Caco-2 (cell line): ENCODE measurements around the gene HEXA. TPM values are rescaled to one million over a fixed set of nuclear protein-coding genes. Genes with fewer than 3 reads are reported as not detected.

Source experiments
- BruUV-seq: library from RNA; stranded (reverse); fragments of 400-500 nt; replicated peaks from 2 replicates; lab custom pipeline; 2021; lab: Mats Ljungman, UMichigan
- CTCF ChIA-PET: fragments of 300-600 bp; sonication (Branson Sonifier 250); formaldehyde crosslinking; loops from one replicate; lab custom pipeline; 2022; ENCODE audit warnings: antibody characterized with exemption; lab: Charles Lee
- POLR2A ChIA-PET: fragments of 300-600 bp; sonication (Branson Sonifier 250); formaldehyde crosslinking; loops from one replicate; lab custom pipeline; 2022; ENCODE audit warnings: antibody characterized with exemption; lab: Charles Lee
- DNase-seq, 2 experiments: peaks; one replicate each; pipeline versions ENCODE4 v3.0.0 to v3.0.0-alpha.2; 2020 to 2022
- H3K27me3 ChIP-seq: replicated peaks from 2 replicates; pipeline ENCODE4 v1.6.0; 2011; ENCODE audit warnings: low read length; ENCODE audit not compliant: control insufficient read depth, insufficient read depth
- H3K36me3 ChIP-seq: 2 replicates; pipeline ENCODE4 v1.5.1; 2011; ENCODE audit warnings: low read length; ENCODE audit not compliant: control insufficient read depth, insufficient read depth
- H3K4me1 ChIP-seq: fragments of 250-450 bp; sonication (Bioruptor Pico); 2 replicates; pipeline ENCODE4 v1.5.1; 2020; ENCODE audit warnings: mild to moderate bottlenecking
- H3K4me3 ChIP-seq: 2 replicates; pipeline ENCODE4 v1.5.1; 2011; ENCODE audit warnings: low read depth, mild to moderate bottlenecking, control low read depth, low read length
- H3K9me3 ChIP-seq: fragments of 250-450 bp; sonication (Bioruptor Pico); 2 replicates; pipeline ENCODE4 v1.5.1; 2020; ENCODE audit warnings: mild to moderate bottlenecking, moderate library complexity
- H3K27ac Mint-ChIP-seq: one replicate; pipeline ENCODE4 v1.8.0; 2022; ENCODE audit warnings: mixed read lengths; ENCODE audit not compliant: unreplicated experiment
- H3K27me3 Mint-ChIP-seq: one replicate; pipeline ENCODE4 v1.8.0; 2022; ENCODE audit warnings: mixed read lengths; ENCODE audit not compliant: insufficient read depth, unreplicated experiment
- H3K36me3 Mint-ChIP-seq: one replicate; pipeline ENCODE4 v1.8.0; 2022; ENCODE audit warnings: mild to moderate bottlenecking, mixed read lengths; ENCODE audit not compliant: insufficient read depth, unreplicated experiment
- H3K4me1 Mint-ChIP-seq: one replicate; pipeline ENCODE4 v1.8.0; 2022; ENCODE audit warnings: low read depth, mixed read lengths; ENCODE audit not compliant: unreplicated experiment
- H3K4me3 Mint-ChIP-seq: one replicate; pipeline ENCODE4 v1.8.0; 2022; ENCODE audit warnings: mild to moderate bottlenecking, moderate library complexity, mixed read lengths; ENCODE audit not compliant: unreplicated experiment
- H3K9me3 Mint-ChIP-seq: one replicate; pipeline ENCODE4 v1.8.0; 2022; ENCODE audit warnings: mixed read lengths; ENCODE audit not compliant: unreplicated experiment
- intact Hi-C: fragments of 100-400 bp; cut with micrococcal nuclease; formaldehyde crosslinking; loops from one replicate; pipeline ENCODE4 v1.10.0; 2022; ENCODE audit not compliant: unreplicated experiment
- total RNA-seq: library from RNA; stranded (reverse); gene quantifications from 2 replicates; pipeline ENCODE4 v1.2.3, GENCODE V29; 2022
- TF ChIP-seq, protein P1 (sequence below), 2 experiments: fragments of 200-600 bp in 1 of 2; IDR thresholded peaks; 1 replicate in 1 of 2; 2 replicates in 1 of 2; pipeline versions ENCODE4 v1.5.1 to v1.8.0; 2011 to 2022; ENCODE audit warnings: antibody characterized with exemption in 1 of 2, control low read depth in 1 of 2, inconsistent platforms in 1 of 2, low read depth in 1 of 2, low read length in 1 of 2, mild to moderate bottlenecking in 1 of 2, moderate library complexity in 1 of 2; ENCODE audit not compliant: insufficient read depth in 1 of 2, severe bottlenecking in 1 of 2, unreplicated experiment in 1 of 2

HEXA gene
- total RNA-seq, 1 experiment from 2014 or later = 151 TPM

- CTCF ChIA-PET = no interaction called here
- Histone ChIP-seq H3K27me3 (no peaks in the 10 kb centered on the region), H3K4me1 (no peaks in the 10 kb centered on the region), H3K4me3 (no peak overlapping the region), H3K36me3 (peaks cover 2% of the 10 kb centered on the region; the same call in 1 of the 2 replicates), H3K9me3 (no peaks in the 10 kb centered on the region)
- H3K27me3 Mint-ChIP-seq = no peaks in the 10 kb centered on the region
- TF ChIP-seq, protein P1, sequence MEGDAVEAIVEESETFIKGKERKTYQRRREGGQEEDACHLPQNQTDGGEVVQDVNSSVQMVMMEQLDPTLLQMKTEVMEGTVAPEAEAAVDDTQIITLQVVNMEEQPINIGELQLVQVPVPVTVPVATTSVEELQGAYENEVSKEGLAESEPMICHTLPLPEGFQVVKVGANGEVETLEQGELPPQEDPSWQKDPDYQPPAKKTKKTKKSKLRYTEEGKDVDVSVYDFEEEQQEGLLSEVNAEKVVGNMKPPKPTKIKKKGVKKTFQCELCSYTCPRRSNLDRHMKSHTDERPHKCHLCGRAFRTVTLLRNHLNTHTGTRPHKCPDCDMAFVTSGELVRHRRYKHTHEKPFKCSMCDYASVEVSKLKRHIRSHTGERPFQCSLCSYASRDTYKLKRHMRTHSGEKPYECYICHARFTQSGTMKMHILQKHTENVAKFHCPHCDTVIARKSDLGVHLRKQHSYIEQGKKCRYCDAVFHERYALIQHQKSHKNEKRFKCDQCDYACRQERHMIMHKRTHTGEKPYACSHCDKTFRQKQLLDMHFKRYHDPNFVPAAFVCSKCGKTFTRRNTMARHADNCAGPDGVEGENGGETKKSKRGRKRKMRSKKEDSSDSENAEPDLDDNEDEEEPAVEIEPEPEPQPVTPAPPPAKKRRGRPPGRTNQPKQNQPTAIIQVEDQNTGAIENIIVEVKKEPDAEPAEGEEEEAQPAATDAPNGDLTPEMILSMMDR (IDR thresholded peaks at IDR 0.05; ENCODE audit: insufficient read depth in 1 of 2, low read depth in 1 of 2, low read length in 1 of 2, severe bottlenecking in 1 of 2, unreplicated experiment in 1 of 2) = no peak
- intact Hi-C loops = no loop called here
- no peak for DNase-seq
- H3K36me3 Mint-ChIP-seq = peaks cover 15% of the 10 kb centered on the region
- BruUV-seq = no TSS peak
- POLR2A ChIA-PET = no interaction called here
- H3K27ac Mint-ChIP-seq = no peak overlapping the region
- H3K9me3 Mint-ChIP-seq = no peaks in the 10 kb centered on the region
- no peak overlapping the region for H3K4me3 Mint-ChIP-seq
- no peaks in the 10 kb centered on the region for H3K4me1 Mint-ChIP-seq
Measured at GRCh38 chr15:72365844-72366243, 10.0 kb downstream of the HEXA start.

DNA sequence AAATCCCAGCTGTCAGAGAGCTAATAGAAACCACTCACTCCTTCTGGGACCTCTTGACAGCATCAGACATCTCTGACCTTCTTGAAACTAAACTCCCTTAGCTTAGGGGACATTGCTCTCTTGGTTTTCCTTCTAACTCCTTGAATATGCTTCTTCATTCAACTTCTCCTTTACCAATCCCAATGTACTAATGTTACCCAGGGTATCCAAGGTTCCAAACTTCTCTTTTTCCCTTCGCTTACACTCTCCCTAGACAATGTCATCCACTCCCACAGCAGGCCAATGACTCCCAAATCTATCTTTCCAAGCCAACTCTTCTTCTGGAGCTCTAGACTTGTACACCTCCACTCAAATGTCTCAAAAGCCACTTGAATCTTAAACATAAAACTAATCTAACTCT lies 14.6 kb downstream of the HEXA start:
- peaks cover 2% of the 10 kb centered on the region; the same call in 1 of the 2 replicates for H3K36me3 ChIP-seq
- Mint-ChIP-seq H3K36me3 (no peaks in the 10 kb centered on the region), H3K27ac (no peak overlapping the region), H3K4me1 (no peaks in the 10 kb centered on the region), H3K9me3 (no peaks in the 10 kb centered on the region), H3K4me3 (no peak overlapping the region), H3K27me3 (no peaks in the 10 kb centered on the region)
- POLR2A ChIA-PET = no interaction called here
- no peaks in the 10 kb centered on the region for H3K4me1 ChIP-seq
- H3K4me3 ChIP-seq = no peak overlapping the region
- no peak for DNase-seq
- H3K27me3 ChIP-seq = no peaks in the 10 kb centered on the region
- intact Hi-C loops = no loop called here
- CTCF ChIA-PET = no interaction called here
- H3K9me3 ChIP-seq = no peaks in the 10 kb centered on the region
- TF ChIP-seq, protein P1 (IDR thresholded peaks at IDR 0.05; ENCODE audit: insufficient read depth in 1 of 2, low read depth in 1 of 2, low read length in 1 of 2, severe bottlenecking in 1 of 2, unreplicated experiment in 1 of 2) = no peak
- BruUV-seq = no TSS peak

GRCh38 chr15:72358650-72359171 lies 17.1 kb downstream of the HEXA start:
- Histone ChIP-seq H3K9me3 (no peaks in the 10 kb centered on the region), H3K36me3 (peaks cover 3% of the 10 kb centered on the region; the same call in 1 of the 2 replicates), H3K4me3 (no peak overlapping the region), H3K4me1 (no peaks in the 10 kb centered on the region), H3K27me3 (no peaks in the 10 kb centered on the region)
- intact Hi-C loops = no loop called here
- H3K27me3 Mint-ChIP-seq = no peaks in the 10 kb centered on the region
- no peak overlapping the region for H3K27ac Mint-ChIP-seq
- CTCF ChIA-PET = no interaction called here
- no peaks in the 10 kb centered on the region for H3K9me3 Mint-ChIP-seq
- no peak overlapping the region for H3K4me3 Mint-ChIP-seq
- no TSS peak for BruUV-seq
- H3K36me3 Mint-ChIP-seq = peaks cover 11% of the 10 kb centered on the region
- POLR2A ChIA-PET = no interaction called here
- TF ChIP-seq, protein P1 (IDR thresholded peaks at IDR 0.05; ENCODE audit: insufficient read depth in 1 of 2, low read depth in 1 of 2, low read length in 1 of 2, severe bottlenecking in 1 of 2, unreplicated experiment in 1 of 2) = no peak
- H3K4me1 Mint-ChIP-seq = no peaks in the 10 kb centered on the region
- DNase-seq = no peak
